RWPE1 (cell line): ENCODE measurements around the gene PAFAH2.

Experiments
- CTCF ChIA-PET: fragments of 350-600 bp; sonication (Branson Sonifier 250); formaldehyde crosslinking; extraction: SDS; loops from one replicate; lab custom pipeline; 2021; lab: Yijun Ruan, JAX
- POLR2A ChIA-PET: fragments of 400-600 bp; formaldehyde crosslinking; extraction: SDS; loops from one replicate; lab custom pipeline; 2020; ENCODE audit warnings: antibody characterized with exemption; ENCODE audit not compliant: low non-redundant PET; lab: Yijun Ruan, JAX
- DNase-seq: peaks from one replicate; pipeline ENCODE4 v3.0.0; 2012; ENCODE audit warnings: low spot score
- H3K27ac ChIP-seq: fragments of 450-650 bp; 2 replicates; pipeline ENCODE4 v1.5.1; 2017
- TF ChIP-seq, protein P1 (sequence below): fragments of 450-650 bp; conservative IDR thresholded peaks from 2 replicates; pipeline ENCODE4 v1.5.1; 2017; ENCODE audit warnings: low read depth, mild to moderate bottlenecking

PAFAH2 gene

DNA sequence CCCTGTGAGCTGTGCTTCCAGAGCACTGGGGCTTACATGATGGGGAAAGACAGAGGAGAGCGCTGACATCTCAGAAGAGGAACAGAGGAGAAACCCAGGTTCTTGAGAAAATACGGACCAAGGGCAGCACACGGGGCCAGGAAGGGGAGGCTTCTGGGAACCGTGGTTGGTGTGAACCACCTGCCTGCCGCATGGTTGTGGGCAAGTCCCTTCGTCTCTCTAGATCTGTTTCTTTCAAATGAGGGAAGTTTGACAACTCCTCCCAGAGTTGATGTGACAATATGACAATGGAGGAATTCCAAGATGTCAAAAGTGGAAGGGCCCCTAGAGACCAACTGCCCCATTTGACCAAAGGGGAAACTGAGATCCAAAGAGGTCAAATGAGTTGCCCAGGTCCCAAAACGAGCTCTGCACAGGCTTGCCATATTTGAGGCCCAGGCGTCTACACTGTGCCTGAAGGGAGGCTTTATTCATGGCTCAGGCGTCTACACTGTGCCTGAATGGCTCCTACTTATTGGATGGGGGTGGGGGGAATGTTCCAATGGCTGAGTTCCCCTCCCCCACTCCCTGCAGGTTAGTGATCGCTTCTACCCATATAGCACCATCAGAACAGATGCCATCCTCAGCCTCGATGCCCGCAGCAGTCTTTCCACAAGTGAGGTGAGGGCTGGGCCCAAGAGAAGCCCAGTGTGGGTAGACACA is 34.9 kb upstream of the PAFAH2 start:
- ChIA-PET POLR2A (no interaction called here), CTCF (interaction anchor here (0.5 kb wide), 1 partner anchor 208 kb away, joined by 3 read pairs; no protein-coding TSS in a partner anchor)
- DNase-seq: no peak
- TF ChIP-seq, protein P1, sequence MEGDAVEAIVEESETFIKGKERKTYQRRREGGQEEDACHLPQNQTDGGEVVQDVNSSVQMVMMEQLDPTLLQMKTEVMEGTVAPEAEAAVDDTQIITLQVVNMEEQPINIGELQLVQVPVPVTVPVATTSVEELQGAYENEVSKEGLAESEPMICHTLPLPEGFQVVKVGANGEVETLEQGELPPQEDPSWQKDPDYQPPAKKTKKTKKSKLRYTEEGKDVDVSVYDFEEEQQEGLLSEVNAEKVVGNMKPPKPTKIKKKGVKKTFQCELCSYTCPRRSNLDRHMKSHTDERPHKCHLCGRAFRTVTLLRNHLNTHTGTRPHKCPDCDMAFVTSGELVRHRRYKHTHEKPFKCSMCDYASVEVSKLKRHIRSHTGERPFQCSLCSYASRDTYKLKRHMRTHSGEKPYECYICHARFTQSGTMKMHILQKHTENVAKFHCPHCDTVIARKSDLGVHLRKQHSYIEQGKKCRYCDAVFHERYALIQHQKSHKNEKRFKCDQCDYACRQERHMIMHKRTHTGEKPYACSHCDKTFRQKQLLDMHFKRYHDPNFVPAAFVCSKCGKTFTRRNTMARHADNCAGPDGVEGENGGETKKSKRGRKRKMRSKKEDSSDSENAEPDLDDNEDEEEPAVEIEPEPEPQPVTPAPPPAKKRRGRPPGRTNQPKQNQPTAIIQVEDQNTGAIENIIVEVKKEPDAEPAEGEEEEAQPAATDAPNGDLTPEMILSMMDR: no peak
- no peak overlapping the region for H3K27ac ChIP-seq

DNA sequence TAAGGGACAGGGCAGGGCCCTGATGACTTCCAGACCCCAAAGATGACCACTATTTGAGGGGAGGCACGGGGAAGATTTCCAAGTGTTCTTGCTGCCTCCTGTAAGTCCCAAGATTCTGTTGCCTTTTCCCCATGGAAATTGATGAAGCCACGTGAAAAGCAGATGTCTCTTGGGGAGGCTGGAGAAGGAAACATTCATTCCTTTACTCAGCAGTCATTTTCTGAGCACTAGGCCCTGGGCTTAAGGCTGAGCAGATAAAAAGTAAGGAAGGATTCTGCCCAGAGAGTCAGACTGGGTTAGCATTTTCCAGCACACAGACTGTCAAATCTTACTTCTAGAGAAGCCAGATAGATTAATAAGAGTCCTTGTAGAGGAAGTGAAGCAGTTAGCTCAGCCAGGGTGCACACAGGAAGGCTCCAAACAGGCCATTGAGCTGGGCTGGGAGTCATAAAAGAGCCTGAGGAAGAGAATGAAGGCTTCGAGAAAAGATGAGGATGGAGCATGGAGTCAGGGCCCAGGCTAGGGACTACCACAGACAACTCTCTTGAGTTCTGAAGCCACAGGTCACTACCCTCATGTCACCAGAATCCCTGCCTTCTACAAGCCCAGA is 33.9 kb upstream of the PAFAH2 start:
- H3K27ac ChIP-seq: no peak overlapping the region
- POLR2A ChIA-PET: no interaction called here
- TF ChIP-seq, protein P1: no peak
- CTCF ChIA-PET: no interaction called here
- DNase-seq: no peak

DNA sequence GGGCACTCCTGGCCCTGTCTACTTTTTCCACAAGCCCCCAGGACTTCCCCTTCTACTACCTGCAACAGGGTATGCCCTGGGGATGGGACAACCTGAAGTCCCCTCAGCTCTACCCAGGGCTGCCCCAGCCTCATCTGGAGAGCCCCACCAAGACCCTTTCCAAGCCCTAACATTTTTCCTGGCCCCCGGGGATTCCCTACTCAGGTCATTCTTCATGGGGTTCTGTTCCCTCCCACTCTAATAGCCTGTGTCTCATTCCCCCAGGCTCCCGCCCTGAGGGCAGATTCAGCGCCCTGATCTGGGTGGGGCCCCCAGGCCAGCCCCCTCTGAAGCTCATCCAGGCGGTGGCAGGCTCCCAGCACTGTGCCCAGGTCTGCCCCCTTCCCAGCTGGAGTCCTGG is 33.3 kb upstream of the PAFAH2 start:
- H3K27ac ChIP-seq: no peak overlapping the region
- POLR2A ChIA-PET: no interaction called here
- DNase-seq: no peak
- TF ChIP-seq, protein P1: no peak
- CTCF ChIA-PET: interaction anchor here (1.2 to 1.7 kb wide), 2 partner anchors 11 to 360 kb away, joined by 3 read pairs; no protein-coding TSS in a partner anchor

- POLR2A ChIA-PET: no interaction called here
- CTCF ChIA-PET: interaction anchor here (1.2 to 1.7 kb wide), 2 partner anchors 10 to 361 kb away, joined by 3 read pairs; no protein-coding TSS in a partner anchor
- TF ChIP-seq, protein P1: no peak
- no peak overlapping the region for H3K27ac ChIP-seq
- no peak for DNase-seq
Measured at GRCh38 chr1:26029864-26030481, 32.1 kb upstream of the PAFAH2 start.

DNA sequence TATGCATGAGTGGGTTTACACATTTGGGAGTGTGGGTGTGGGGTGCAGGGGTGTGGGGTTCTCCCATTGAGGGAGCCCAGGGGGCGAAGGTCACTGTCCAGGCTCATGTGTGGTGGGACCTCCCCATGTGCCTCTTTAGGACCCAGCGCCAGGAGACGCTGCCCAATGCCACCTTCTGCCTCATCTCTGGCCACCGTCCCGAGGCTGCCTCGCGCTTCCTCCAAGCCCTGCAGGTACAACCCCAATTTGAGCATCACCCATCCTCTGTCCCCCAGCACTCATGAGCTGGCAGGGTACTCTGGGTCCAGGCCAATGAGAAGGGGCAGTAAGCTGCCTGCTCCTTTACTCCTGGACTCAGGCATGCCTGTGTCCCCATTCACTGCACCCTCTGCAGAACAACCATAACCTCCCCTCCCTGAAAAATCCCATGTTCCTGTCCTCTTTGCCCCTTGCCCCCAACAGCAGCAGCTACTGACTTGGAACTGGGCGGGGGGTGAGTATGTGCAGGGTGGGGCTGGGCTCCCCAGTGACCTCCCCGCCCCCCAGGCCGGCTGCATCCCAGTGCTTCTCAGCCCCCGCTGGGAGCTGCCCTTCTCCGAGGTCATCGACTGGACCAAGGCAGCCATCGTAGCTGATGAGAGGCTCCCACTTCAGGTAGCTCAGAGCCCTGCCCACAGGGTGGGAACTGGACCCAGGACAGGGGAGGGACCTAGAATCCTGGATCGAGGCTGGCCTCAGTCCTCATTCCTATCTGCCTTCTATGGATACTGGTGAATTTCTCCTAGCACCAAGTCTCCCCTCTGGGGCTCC is 31.4 kb upstream of the PAFAH2 start:
- ChIA-PET POLR2A (no interaction called here), CTCF (interaction anchor here (1.7 kb wide), 1 partner anchor 9 kb away, joined by 3 read pairs; no protein-coding TSS in a partner anchor)
- no peak for DNase-seq
- TF ChIP-seq, protein P1: no peak
- no peak overlapping the region for H3K27ac ChIP-seq

DNA sequence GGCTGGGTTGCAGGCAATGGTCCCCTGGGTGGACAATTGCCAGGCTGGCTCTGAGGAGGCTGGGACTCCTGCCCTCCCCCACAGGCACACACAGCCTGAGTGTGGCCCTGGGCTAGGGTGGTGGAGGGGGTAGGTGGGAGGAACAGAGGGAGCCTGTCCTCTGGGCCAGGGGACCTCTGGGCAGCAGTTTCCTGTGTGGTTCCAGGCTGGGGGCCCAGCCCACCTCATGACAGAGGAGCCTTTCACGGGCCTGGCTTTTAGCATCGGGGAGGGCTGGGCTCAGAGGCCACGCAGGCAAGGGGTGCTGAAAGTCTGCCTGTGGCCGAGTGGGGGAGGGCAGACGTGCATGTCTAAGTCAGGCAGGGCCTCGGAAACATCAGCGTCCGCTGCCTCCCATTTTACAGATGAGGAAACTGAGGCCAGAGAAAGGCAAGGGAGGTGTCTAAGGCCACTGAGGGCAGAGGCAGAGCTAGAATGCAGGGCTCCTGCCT is 30.7 kb upstream of the PAFAH2 start:
- H3K27ac ChIP-seq: no peak overlapping the region
- TF ChIP-seq, protein P1: no peak
- no peak for DNase-seq
- CTCF ChIA-PET: no interaction called here
- POLR2A ChIA-PET: no interaction called here
